HG03039 (cell line): ENCODE measurements around the gene TMEM184B.

Experiments used
- ATAC-seq: cut with Tn5 transposase; IDR thresholded peaks from one replicate; pipeline ENCODE4 v1.9.1; 2021; ENCODE audit warnings: mild to moderate bottlenecking, moderate library complexity; ENCODE audit not compliant: unreplicated experiment

The TMEM184B gene

DNA sequence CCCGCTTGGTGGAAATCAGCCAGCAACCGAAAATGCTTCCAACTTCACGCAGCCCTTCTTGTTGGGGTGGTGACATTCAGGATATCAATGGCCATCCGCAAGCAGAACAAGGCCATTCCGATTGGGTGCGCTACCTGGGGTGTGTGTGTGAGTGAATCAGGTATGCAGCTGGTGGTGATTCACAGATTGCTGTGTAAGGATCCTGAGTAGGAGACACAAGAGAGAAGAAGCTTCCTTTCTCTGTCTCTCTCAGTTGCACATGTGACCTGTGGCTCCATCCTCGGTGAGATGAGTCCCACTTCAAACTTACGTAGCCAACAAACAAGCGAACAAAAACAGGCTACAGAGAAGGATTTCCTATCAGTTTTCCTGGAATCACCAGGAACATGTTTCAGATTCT, 9.6 kb upstream of the TMEM184B start:
- no peak for ATAC-seq

GRCh38 chr22:38276166-38276565, 3.4 kb upstream of the TMEM184B start:
- no peak for ATAC-seq

GRCh38 chr22:38273135-38273826, 471 bp upstream of the TMEM184B start:
- no peak for ATAC-seq

DNA sequence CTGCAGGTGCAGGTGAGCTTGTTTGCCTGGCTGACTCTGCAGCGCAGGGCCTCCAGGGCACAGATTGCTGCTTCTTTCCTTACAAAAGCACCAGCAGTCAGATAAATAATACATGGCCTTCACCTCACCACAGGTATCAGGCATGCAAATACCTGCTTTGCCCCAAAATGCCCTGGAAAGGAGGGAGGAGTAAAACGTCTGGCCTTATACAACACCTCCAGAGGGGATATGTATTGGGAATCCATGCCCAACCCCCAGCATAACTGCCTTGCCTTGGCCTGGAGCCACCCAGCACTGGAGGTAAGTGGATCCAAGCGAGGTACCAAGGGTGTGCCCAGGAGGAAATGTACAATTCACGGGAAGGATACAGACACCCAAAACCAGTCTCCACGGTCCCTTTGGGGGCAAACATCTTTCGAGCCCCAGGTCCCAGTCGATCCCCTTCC, 860 bp downstream of the TMEM184B start:
- no peak for ATAC-seq

GRCh38 chr22:38271101-38271500, 1.7 kb downstream of the TMEM184B start:
- no peak for ATAC-seq

GRCh38 chr22:38270091-38270992, 2.5 kb downstream of the TMEM184B start:
- ATAC-seq, result no peak

DNA sequence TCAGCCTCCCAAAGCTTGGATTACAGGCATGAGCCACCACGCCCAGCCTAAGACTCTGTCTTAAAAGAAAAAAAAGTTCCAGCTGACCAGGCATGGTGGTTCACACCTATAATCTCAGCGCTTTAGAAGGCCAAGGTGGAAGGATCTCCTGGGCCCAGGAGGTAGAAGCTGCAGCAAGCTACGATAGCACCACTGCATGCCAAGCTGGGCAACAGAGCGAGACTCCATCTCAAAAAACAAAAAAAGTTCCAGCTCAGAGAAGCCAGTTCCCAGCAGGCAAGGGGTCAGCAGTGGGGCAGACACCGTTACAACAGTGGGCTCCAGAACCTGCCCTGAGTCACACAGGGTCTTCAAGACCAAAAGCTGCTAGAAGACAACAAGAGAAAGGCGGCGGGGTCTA, 3.3 kb downstream of the TMEM184B start:
- ATAC-seq, result no peak

DNA sequence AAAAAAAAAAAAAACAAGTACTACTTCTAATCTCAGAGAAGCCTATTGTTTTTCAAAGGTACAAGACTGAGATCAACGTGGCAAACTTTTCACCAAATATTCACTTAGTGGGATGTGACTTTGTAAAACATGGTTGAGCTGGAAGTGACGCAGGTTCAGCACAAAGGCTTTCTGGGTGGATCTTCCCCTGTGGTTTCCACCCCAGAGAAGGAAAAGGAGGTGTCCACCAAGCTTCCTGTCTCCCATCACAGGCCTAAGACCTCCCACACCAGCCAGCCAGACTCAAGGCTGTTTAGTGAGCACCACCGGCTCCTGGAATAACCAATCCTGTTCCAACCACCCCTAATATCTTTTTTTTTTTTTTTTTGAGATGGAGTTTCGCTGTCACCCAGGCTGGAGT, 5.7 kb downstream of the TMEM184B start:
- no peak for ATAC-seq

DNA sequence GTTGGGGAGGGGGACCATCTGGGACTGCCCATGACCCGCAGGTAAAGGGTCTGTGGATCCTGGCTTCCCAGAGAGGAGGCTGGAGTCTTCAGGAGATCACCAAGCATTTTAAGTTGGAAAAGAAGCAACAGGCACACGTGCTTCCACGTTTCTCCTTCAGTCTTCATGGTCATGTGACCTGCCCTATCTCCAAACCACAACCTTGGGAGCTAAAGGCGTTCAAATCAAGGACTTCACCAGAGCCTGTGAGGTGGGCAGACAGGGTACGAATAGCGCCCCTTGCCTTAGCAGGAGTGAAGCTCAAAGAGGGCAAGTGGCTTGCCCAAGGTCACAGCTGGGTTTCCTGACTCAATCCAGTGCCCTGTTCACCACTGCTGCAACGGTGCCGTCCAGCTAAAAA, 6.7 kb downstream of the TMEM184B start:
- ATAC-seq, result no peak

- ATAC-seq, result no peak
These were observed 8.4 kb downstream of the TMEM184B start for GRCh38 chr22:38264322-38264843.

DNA sequence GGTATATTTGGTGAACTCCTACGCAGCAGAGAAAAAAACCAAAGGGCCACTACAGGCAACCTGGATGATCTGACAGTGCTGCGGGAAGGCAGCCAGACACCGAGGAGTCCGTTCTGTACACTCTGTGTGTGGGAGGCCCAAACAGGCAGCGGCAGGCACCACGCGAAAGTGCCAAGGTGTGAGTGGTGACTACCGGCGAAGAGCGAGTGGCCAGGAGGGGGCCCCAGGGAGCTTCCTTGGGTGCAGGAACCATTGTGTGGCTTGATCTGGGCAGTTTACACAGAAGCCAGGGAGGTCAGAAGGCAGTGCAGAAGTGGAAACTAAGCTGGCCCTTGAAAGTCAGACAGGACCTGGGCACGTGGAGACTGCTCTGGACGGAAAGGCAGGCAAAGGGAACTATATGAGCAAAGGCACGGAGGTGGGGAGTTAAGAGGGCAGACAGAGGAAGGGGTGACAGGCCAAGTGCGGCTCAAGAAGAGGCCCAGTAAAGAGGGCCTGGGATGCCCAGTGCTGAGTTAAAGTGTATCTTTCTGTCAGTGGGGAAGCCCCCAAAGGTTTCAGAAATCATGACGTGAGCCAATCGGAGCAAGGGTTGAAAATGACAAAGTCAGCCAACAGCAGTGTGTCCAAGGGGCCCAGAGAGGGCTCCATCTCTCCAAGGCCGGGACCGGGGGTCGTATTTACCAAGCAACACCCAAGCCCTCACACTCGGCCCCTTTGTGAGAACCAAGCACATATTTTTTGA, 10.6 kb downstream of the TMEM184B start:
- ATAC-seq, result no peak

DNA sequence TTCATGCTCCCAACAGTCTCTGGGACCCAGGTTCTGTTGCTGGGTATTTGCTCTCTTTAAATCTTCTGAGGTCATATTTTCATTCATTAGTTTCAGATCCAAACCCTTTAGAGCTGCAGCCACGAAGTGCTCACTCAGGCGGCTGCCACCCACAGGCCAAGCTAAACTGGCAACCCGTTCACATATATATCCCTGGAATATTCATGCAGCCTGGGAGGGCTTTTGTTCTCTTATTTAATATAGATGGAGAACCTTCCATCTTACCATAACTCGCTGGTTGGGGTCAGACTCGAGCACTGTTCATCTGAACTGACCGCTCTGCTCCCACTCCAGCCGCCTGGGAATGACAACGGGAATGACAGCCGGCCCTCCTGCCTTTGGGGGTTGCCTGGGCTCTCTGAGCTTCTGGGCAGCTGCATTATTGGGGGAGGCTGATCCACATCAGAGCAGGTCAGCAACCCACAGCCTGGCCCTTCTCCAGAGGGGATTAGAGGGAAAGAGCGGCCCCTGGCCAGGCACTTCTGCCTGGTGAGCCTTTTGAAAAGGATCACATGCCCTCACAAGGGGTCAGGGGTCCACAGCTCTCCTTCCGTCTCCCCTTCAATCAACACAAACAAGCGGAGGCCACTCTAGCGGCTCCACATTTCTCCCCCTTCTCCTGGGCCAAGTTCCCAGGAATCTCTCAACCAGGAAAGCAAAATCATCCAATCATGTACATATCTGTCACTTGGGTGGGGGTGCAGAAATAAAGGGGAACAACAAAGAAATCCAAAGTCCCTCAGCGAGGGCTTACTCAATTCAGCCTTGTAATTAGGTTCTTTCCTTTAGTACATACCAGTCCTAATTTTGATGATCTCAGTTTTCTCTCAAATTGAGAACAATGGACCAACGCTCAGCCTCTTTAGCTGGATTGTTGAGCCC, 11.8 kb downstream of the TMEM184B start:
- no peak for ATAC-seq

- no peak for ATAC-seq
These were observed 13.4 kb downstream of the TMEM184B start for GRCh38 chr22:38259370-38259769.

DNA sequence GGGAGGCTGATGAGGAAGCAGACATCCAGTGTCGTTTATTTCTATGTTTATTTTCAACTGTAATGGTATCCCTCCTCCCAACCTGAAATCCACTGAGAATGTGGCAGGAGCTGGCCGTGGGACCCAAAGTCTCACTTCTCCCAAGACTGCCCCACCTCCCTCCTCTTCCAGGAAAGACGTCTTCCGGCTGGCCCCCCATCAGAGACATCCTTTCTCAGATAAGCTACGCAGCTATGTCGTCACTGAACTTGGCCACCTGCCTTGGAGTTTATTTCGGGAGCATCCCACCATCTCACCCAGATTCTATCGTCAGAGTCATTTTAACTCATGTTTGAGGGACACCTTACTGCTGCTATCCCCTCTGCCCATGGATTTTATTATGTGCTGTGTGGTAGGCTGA, 13.9 kb downstream of the TMEM184B start:
- ATAC-seq, result no peak

- ATAC-seq, result no peak
These were observed 15.1 kb downstream of the TMEM184B start for GRCh38 chr22:38257650-38258250.

GRCh38 chr22:38257181-38257580, 15.6 kb downstream of the TMEM184B start:
- ATAC-seq, result no peak

GRCh38 chr22:38255697-38256096, 17.1 kb downstream of the TMEM184B start:
- no peak for ATAC-seq

GRCh38 chr22:38251341-38251692, 21.5 kb downstream of the TMEM184B start:
- ATAC-seq, result no peak

DNA sequence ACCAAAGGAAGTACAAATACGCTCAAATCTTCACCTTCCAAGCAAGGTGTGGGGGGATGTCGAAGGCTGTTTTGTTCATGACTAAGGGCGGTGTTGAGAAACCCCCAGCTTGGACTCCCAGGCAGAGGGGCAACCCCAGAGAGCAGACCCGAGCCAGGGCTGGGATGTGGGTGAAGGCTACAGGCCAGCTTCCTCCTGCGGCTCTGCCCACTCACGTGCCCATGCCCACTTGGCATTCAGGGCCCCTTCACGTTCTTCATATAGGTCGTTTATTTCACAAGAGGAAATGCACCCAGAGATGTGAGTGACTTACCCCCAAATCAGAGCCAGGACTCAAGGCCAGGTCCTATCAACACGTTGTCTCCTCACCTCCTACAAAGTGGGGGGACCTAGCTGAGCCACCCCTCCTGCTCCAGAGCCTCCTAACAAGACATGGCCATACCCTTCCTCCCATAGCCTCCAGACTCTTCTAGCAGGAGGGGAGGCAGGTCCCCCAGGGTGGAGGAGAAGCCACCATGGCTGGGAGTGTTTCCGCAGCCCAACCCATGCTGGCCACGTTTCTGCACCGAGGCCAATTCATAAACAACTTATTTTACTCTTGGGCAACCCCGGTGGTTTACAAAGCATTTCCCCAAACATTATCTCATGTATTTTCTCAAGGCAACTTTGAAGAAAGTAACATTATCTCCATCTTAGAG, 22.0 kb downstream of the TMEM184B start:
- no peak for ATAC-seq
